Activated naive CD4-positive, alpha-beta T cell treated with anti-CD3 and anti-CD28 coated beads, Interleukin-2, amount 50 U/mL, for 16 hours (primary cell): ENCODE data around the gene C2orf74.
"Not testable (repeated sequence)": the region's sequence is repeated elsewhere in the genome, so short reads cannot be mapped to it uniquely, and the experiment has no call there.

Experiments
- DNase-seq: peaks from one replicate; pipeline ENCODE4 v3.0.0-alpha.2; 2020

The C2orf74 gene

DNA sequence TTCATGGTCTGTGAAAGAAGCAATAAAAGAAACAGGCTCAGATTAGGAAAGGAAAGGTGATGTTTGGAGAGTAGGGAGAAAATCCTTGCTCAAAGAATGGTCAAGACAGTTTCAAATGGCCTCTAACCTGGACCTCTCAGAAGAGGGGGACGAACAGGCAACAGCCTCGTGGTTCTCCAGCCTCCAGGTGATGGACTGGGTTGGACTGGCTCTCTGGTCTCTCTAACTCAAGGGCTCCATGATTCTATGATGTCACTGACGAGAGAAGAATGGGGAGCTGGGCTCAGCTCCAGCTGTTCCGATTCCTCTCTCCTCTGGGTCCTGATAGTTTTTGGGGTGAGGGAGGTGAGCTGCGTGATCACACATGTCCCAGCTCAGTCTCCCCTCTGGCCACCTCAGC lies at the start of gene C2orf74:
TSS of gene C2orf74 (plus strand) at position 301 of the 400 bp plus-strand sequence. CDS start 327 bp downstream, outside the sequence.
- DNase-seq: no peak

DNA sequence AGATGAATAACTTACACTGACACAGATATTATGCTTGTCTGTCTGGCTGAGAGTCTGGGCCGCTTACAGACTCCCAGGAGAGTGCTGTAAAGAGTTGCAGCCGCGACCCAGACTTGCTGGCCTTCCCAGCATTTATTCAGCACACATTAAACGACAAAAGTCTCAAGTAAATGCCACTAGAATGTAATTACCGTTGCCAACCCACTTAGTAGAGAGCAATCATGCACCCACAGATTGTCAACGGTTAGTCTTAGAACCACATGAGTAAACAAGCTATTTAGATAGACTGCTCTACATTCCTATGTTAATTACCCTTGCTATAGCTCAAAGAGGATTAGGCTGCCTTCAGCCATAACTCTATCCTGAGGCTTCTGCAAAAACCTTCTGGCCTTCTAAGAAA lies 47.8 kb upstream of the C2orf74 start:
- DNase-seq: no peak

DNA sequence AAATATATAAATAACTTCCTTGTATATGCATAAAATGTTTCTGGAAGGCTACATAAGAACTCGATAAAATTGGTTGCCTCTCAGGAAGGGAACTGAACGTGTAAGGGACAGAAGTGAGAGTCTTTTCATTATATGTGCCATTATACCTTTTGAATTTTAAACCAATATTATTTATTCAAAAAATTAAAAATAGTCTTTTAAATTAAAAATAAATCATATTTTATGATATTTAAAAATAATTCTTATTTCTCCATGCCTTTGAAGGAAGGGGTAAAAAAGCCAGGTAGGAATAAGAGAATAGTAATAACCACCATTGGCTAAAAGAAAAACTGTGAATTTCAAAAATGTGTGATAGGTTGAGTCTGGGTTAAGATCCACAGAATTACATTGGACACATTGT lies 45.7 kb upstream of the C2orf74 start:
- no peak for DNase-seq

DNA sequence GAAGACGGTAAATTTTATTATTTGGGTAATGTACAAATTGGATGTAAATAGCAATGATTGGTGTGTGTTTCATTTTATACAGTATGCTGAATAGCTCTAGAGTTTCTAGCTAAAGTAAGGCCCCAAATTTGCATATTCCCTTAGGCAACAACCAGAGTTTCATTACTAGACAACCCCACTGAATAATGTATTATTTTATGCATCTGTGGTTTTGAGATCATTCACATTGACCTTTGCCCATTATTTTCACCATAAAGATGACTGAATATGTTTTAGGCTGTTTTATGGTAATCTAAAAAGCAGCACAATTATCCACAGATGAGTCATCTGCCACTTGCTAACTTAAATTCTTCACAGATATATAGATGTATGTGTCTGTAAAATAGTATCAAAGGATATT lies 44.5 kb upstream of the C2orf74 start:
- no peak for DNase-seq

DNA sequence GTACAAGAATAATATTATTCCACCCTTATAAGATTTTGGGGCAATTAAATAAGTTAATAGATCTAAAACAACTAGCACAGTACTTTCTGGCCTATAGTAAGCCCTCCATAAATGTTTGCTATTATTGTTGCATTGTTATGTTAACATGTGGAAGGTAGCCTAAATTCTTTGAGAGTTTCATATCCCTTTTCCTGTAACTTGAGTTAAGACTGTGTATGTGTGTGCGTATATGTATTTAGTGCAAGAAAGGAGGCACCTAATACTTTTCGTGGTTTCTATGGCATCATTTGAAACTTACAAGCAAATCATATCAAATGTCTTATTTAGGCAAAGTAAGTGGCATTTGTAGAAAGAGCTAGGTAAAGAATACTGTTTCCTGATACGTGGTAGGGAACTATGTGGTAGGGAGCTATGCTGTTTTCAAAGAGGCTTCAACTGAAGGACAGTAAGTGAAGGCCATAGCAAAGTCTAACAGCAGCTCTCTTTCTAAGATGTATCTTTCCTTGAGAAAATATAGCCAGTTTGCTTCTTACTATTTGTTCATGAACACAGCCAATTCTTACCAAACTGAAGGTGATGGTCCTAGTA lies 36.8 kb upstream of the C2orf74 start:
- no peak for DNase-seq

DNA sequence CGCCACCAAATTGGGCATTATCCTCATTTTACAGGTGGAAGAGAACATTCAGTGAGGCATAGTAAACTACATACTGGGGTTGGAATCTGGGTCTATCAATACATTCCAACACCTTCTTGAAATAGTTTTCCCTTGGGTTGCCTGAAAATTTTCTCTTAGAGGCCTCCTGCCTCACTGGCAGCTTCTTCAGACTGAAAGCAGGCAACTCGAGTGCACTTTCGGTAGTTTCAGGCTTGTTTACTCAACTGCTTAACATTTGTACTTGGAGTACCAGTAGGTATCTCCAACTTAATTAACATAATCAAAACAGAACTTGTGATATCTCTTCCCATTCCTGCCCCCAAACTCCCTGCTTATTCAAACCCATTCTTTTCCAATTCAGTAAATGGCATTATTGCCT lies 36.2 kb upstream of the C2orf74 start:
- DNase-seq: no peak

DNA sequence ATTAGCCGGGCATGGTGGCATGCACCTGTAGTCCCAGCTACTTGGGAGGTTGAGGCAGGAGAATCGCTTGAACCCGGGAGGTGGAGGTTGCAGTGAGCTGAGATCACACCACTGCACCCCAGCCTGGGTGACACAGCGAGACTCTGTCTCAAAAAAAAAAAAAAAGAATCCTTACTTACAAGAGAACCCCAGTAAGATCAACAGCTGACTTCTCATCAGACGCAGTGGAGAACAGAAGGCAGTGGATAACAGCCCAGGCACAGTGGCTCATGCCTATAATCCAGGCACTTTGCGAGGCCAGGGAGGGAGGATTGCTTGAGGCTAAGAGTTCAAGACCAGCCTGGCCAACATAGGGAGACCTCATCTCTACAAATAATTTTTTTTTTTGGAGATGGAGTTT lies 33.9 kb upstream of the C2orf74 start:
- not testable (repeated sequence) for DNase-seq

DNA sequence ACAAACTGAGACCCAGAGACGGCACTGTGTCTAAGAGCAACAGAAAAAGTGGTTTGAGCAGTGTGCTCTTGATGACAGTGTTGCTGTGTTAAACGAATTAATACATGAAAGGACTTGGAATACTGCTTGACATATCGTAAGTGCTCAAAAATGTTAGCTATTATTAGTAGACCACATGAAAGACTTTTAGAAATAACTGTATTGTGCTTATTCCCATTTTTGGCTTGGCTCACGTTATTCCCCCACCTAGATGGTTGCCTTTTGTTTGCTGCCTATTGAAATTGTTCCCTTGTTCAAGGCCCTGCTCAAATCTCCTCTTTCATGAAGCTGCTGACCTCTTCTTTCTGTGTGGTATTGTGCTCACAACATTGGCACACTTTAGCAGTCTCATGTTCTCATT lies 27.8 kb upstream of the C2orf74 start:
- no peak for DNase-seq

DNA sequence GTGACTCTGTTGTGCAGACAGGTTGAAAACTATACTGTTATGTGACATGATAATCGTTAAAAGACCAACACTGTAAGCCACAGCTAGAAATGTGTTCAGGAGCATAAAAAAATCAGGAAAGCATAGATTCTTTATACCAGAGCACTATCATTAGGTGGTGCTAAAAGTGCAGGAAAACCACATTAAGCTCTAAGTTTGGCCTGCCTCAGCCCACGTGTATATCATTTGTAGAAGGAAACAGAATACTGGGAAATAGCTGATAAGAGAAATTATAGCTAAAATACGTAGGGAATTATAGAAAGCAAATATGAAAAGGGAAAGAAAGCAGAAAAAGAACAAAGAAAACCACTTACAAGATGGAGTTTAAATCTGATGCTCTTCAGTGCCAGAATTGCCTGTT lies 26.5 kb upstream of the C2orf74 start:
- no peak for DNase-seq

DNA sequence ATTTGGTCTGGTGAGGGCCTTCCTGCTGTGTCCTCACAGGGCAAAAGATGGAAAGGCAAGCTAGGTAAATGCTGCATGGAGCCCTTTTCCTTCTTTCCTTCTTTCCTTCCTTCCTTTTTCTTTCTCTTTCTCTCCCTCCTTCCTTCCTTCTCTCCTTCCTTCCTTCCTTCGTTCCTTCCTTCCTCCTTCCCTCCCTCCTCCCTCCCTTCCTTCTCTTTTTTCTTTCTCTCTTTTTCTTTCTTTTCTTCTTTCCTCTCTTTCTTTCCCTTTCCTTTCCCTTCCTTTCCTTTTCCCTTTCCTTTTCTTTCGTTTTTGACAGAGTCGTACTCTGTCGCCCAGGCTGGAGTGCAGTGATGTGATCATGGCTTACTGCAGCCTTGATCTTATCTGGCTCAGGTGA lies 23.1 kb upstream of the C2orf74 start:
- no peak for DNase-seq

DNA sequence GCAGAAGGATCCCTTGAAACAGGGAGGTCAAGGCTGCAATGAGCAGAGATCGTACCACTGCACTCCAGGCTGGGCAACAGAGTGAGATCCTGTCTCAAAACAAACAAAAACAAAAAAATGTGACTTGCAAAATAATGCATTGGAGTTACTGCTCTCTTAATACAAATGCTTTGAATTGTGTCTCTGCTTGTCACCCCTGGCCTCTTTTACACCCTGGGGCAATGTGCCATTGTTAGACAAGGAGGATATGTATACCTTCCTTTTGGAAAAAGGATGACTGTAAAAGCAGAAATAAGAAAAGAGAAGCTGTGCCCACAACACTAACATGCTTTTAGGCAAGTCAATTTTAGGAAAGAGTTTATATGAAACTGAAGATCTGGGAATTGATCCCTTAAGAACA lies 20.8 kb upstream of the C2orf74 start:
- no peak for DNase-seq

DNA sequence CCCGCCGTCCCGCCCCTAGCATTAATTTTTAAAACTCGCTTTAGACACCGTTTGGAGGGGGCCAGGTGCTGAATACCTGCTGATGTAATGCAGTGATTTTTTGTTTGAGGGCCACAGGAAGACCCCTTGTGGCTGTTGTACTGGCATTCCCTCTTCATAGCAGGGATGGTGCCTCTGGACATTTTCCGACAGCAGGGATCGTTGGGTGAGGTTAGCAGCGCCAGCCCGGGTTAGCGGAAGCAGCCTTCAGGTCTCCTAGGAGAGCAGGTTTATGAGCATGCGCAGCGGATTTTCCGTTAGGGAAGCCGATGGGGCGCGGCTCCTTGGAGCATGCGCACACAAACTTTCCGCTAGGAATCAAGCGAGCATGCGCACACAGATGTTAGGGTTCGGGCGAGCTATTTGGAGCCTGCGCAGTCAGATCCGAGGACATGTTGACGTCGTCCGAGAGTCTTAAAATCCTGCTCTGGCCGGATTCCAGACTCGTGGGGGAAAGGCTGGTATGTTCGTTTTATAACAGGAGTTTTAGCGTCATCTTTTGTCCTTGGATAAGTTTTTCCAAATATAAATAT lies 17.2 kb upstream of the C2orf74 start:
- DNase-seq: peak; percentile 89

DNA sequence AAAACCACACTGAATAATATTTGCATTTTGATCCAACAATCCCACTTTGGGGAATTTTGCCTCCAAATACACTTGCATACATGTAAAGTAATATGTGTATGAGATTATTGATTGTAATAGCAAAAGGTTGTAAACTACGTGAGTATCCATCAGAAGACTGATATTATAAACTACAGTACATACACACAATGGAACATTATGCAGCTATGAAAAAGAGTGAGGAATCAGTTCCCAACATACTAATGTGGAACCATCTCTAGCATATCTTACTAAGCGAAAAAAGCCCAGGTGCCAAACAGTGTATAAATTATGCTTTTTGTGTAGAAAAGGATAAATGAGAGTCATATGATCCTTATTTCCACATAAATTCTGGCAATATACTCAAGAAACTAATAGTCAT lies 16.0 kb upstream of the C2orf74 start:
- DNase-seq: no peak

DNA sequence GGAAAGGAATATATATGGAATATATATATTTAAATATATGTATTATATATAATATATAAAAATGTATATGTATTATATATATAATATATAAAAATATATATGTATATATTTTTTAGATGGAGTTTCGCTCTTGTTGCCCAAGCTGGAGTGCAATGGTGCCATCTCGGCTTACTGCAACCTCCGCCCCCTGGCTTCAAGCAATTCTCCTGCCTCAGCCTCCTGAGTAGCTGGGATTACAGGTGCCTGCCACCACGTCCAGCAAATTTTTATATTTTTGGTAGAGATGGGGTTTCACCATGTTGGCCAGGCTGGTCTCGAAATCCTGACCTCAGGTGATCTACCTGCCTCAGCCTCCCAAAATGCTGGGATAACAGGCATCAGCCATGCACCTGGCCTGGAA lies 13.9 kb upstream of the C2orf74 start:
- not testable (repeated sequence) for DNase-seq

DNA sequence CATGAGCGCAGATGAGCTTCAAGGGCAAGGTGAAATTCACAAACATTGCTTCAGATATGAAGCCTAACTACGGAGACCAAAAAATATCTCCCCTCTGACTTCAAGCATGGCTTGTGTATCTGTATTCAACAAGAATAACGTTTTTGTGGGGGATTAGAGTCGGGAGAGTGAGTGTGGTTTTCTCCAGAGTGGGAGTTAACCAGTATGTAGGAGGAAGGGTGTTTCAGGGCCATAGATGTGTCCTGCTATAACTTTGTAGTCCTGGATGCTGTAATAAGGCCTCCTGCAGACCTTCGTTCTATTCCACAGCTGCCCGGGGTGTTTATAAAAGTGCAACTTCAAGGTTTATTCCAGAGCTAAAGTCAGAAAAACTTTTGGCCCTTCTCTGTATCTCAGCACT lies 12.9 kb upstream of the C2orf74 start:
- no peak for DNase-seq

DNA sequence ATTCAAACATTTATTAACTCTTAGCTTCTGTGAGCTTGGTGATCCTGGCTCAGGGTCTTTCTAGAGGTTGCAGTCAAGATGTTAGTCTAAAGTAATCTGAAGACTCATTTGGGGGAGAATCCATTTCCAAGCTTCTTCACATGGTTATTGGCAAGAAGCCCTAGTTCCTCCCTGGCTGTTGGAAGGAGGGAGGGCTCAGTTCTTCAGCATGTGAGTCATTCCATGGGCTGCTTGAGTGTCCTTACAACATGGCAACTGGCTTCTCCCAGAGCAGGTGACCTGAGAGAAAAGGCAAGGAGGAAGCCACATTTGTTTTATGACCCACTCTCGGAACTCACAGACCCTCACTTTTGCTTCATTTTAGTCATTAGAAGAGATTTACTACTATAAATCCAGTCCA lies 10.6 kb upstream of the C2orf74 start:
- DNase-seq: no peak

DNA sequence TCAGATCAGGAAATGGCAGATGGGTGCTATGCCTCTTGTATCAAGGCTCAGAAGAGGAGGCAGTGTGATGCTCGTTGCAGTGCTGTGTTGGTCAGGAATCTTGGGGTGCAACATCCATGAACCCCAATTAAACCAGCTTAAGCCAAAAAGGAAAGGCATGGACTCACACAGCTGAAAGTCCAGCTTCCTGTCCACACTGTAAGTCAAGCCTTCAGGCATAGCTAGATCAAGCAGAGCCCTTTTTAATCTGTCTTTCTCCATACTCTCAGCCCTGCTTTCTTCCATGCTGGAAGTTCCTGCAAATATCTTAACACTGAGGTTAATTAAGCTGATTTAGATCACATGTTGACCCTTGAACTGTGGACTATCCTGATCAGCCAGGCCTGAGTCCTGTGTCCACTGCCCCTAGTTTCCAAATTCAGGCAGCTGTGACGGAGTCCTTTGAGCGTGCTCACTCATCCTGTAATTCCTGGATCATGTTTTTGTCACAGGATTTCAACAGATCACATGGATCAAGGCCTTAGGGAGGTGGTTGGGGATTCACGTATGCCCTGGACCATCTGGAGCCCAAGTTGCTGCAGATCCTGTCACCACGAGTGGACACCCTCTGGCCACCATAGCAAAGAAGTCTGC lies 4.5 kb upstream of the C2orf74 start:
- DNase-seq: no peak

DNA sequence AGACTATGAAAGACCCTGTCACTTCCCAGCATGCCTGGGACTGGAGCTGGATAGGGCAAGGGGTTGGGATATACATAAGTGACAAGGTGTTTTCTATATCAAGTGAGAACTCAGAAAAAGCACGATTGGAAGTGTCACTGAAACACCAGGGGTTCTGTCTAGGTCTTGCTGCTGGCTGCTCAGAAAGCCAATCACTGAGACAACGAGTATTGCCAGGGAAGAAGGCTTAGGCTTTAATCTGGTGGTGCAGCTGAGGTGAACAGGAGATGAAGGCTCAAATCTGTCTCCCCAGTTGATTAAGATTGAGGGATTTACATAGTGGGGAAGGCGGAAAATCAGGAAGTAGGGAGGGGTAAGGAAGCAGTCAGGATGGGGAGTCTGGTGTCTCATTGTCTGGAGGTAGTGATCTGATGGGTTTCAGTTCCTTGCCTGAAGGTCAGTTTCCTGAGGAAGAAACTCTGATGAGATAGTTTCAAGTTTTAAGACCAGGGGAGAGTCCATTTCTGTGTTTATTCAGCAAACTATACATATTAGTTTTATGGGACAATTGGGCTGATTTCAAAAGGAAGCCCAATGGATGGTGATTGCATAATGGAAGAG lies 3.5 kb upstream of the C2orf74 start:
- no peak for DNase-seq

DNA sequence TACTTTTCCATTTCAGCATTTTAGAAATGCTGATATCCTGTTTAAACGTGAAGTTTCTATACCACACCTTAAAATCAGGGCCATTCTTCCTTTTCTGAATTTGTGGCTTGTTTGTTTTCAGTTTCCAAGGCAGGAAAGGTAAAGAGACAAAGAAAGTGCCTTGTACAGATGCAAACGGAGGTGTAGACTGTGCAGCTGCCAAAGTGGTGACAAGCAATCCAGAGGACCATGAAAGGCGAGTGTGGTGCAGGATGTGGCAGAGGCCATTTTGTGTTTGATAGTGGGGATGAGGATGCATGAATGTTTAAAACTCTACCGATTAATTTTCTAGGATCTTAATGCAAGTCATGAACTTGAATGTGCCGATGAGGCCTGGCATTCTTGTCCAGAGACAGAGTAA lies 733 bp downstream of the C2orf74 start:
- no peak for DNase-seq

DNA sequence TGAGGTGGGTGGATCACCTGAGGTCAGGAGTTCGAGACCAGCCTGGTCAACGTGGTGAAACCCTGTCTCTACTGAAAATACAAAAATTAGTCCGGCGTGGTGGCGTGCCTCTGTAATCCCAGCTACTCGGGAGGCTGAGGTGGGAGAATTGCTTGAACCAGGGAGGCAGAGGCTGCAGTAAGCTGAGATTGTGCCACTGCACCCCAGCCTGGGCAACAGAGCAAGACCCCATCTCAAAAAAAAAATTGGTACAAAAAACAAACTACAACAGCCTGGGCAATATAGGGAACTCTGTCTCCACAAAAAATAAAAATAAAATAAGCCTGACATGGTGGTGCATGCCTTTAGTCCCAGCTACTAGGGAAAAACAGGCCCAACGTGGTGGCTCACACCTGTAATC lies 3.1 kb downstream of the C2orf74 start:
- DNase-seq: not testable (repeated sequence)

DNA sequence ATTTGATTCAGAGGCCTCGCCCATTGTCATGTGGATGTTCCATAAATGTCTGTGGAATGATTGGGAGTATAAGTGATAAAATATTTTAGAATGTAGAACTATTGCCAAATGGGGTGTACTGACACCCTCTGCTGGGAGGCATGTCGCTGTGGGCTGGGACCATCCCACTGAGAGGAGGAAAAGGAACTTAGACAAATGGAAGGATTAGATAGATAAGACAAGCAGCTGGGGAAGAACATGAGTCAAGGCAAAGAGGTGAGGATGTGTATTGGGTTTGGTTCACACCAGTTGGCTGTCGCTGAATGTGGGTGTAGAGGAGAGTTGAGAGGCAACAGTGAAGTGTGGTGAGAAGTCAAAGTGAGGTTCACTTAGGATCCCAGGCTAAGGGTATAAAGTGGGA lies 4.0 kb downstream of the C2orf74 start:
- DNase-seq: no peak

DNA sequence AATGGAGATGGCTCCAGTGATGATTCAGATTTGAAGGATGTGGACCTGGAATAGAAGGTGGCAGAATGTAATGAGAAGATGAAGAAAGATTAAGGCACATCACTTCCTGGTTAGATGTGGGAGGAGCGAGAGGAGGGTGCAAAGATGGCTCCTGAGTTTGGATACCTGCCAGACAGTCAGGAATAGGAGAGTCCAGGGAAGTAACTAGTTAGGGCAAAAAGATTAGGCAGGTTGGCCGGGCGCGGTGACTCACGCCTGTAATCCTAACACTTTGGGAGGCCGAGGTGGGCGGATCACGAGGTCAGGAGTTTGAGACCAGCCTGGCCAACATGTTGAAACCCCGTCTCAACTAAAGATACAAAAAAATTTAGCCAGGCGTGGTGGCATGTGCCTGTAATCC lies 5.6 kb downstream of the C2orf74 start:
- DNase-seq: no peak

DNA sequence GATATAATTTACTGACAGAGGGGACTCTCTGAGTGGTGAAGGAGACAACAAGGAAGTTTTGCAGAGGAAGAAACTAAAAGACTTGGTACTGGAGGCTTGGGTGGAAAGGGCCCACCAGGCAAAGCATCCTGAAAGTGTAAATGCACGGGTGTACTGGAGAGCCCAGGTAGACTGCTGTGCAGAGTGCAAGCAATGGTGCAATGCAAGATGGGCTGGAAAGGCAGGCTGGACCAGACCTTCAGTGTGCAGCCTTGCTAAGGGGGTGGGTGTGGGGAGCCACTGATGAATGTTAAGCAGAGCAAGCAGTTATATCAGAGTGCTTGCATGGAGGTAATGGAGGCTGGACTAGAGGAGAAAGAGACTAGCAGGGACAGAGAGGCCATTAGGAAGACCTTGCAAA lies 10.7 kb downstream of the C2orf74 start:
- DNase-seq: no peak

DNA sequence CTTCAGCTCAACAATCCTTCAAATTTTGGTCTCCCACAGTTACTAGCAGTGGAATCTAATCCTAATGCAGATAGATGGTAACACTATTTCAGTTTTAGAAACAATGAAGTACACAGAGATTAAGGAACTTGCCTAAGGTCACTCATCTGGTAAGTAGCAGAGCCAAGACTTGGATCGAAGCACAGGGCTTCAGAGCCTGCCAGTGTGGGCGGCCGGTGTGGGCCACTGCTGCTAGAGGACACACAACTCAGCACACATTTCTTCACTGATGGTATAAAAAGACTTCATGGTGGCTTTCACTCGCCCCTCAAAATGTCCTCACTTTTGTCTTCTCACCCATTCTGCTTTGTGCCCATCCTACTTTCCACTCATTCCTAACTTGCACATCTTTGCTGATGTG lies 11.1 kb downstream of the C2orf74 start:
- DNase-seq: no peak

DNA sequence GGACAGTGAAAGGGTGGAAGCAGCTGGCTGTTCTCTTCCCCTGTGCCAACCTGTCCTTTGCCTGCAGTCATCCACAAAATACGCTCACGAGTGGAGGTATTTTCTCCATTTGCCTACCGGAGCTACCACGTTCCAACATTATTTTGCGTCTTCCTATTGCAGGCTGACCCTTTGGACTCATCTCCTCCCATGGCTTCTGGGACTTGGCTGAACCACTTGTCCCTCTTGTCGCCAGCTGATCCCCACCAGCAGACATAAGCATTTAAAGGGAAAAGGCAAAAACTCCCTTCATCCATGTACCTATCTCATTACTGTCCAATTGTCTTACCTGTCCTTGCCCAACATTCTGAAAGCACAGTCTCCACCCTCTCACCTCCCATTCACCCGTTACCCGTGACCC lies 13.0 kb downstream of the C2orf74 start:
- no peak for DNase-seq
